GM18868 (cell line): Measurements from ENCODE around the gene RNF217.
"Not testable (repeated sequence)": the region's sequence is repeated elsewhere in the genome, so short reads cannot be mapped to it uniquely, and the experiment has no call there.

Source experiments
- ATAC-seq: cut with Tn5 transposase; IDR thresholded peaks from one replicate; pipeline ENCODE4 v1.9.1; 2021; ENCODE audit warnings: mild to moderate bottlenecking, moderate library complexity; ENCODE audit not compliant: unreplicated experiment

The RNF217 gene

GRCh38 chr6:125013938-125014660, 51.9 kb downstream of the RNF217 start:
- no peak for ATAC-seq

DNA sequence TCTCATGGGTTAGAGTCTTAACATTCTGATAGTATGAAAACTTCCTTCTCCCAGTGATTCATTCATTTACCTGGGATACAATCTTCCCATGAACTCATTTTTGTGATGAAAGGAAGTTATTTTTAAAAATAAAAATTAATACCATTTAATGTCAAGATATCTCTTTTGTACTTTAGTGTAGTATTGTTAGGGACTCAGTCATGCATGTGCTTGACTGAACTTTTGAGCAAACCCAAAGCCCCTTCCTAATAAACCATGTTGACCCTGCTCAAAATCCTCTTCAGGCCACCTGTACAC, 52.4 kb downstream of the RNF217 start:
- ATAC-seq: no peak

GRCh38 chr6:125015152-125015551, 52.9 kb downstream of the RNF217 start:
- no peak for ATAC-seq

DNA sequence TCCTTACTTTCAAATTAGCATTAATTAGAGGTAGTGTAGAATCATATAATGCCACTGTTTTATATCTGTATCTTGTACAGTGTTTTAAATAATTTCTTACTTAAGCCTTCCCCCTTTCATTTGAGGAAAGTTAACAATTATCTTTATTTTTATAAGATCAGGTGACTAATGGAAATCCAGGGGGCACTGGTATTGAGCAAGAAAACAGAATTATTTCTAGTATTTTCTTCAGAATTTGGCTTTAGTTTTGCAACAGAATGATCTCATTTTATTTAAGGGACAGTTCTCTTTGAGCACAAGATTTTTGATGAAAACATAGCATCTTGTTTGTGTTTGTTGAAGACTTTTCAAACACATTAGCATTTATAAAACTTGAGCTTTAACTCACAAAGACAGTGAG, 55.9 kb downstream of the RNF217 start:
- ATAC-seq: no peak

DNA sequence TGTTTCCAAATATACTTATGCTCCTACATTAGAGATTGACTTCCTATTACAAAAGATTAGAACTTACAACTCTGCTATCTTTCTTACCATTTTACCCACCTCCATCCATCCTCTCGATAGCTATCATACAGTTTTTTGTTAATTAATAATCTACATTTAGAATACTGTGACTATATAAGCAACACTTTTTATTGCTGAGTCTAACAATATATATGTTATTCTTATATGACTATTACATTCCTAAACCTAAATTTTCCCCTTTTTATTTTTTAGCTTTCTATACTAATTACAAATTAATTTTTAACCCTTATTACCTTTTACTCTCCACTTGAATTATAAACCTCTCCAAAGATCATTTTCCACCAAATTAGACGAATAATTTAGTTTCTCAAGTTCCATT, 57.0 kb downstream of the RNF217 start:
- ATAC-seq: no peak

GRCh38 chr6:125019918-125020317, 57.7 kb downstream of the RNF217 start:
- no peak for ATAC-seq

GRCh38 chr6:125020385-125020784, 58.1 kb downstream of the RNF217 start:
- no peak for ATAC-seq

DNA sequence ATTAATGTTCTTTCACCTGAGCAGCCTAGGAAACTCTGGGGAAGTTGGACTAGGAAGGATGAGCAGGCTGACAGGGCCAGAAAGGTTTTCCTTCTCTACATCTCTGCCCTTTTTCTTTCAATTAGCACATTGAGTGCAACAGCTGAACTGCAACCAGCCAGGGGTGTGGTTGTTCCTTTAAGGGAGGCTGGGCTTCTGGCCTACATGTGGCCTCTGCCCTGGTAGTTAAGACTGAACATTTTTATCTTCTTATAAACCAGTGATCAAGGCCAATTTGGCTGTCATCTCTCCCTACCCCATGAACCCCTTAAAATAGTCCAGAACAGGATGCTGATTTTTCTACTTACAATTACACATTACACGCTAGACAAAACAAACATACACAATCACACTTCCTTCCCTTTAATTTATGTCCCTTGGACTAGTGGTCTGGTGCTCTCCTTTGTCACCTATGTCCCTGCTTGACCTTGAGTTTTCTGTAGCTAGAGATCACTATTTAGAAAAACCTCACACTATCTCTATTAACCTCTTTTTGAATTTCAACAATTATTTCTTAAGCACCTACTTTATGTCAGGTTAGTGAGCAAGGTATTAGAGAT, 60.3 kb downstream of the RNF217 start:
- no peak for ATAC-seq

GRCh38 chr6:125025164-125025854, 63.1 kb downstream of the RNF217 start:
- ATAC-seq: no peak

GRCh38 chr6:125027287-125027686, 65.0 kb downstream of the RNF217 start:
- no peak for ATAC-seq

DNA sequence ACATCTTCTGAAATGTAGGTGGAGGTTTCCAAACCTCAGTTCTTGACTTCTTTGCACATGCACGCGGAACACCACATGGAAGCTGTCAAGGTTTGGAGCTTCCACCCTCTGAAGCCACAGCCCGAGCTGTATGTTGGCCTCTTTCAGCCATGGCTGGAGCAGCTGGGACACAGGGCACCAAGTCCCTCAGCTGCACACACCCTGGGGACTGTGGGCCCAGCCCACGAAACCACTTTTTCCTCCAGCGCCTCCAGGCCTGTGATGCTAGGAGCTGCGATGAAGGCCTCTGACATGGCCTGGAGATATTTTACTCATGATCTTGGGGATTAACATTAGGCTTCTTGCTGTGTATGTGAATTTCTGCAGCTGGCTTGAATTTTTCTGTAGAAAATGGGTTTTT, 68.7 kb downstream of the RNF217 start:
- ATAC-seq: no peak

DNA sequence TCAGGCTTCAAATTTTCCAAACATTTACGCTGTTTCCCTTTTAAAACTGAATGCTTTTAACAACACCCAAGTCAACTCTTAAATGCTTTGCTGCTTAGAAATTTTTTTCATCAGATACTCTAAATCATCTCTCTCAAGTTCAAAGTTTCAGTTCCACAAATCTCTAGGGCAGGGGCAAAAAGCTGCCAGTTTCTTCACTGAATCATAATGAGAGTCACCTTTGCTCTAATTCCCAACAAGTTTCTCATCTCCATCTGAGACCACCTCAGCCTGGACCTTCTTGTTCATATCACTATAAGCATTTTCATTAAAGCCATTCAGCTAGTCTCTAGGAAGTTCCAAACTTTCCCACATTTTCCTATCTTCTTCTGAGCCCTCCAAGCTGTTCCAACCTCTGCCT, 69.1 kb downstream of the RNF217 start:
- ATAC-seq: no peak

GRCh38 chr6:125034929-125035328, 72.7 kb downstream of the RNF217 start:
- not testable (repeated sequence) for ATAC-seq

- ATAC-seq: not testable (repeated sequence)
These were observed 74.2 kb downstream of the RNF217 start for GRCh38 chr6:125036486-125036885.

DNA sequence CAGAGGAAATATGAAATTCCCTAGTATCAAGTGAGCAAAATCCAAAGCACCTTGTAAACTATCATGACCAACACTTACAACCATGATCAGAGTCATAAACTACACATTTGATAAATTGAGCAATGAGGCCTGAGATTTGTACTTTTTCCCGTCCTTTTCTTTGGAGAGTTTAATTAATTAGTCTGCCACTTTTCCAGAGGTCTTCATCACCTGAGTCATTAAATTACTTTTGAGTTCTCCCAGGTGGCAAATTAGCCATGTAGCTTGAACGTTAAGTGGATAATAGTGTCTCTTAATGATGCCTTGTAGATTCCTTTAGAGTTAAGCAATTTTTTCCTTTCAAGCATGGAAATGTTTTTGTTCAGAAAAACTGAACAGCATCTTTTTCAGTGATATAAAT, 75.6 kb downstream of the RNF217 start:
- ATAC-seq: no peak

- no peak for ATAC-seq
These were observed 76.7 kb downstream of the RNF217 start for GRCh38 chr6:125038925-125039324.

- no peak for ATAC-seq
These were observed 79.7 kb downstream of the RNF217 start for GRCh38 chr6:125041740-125042459.

DNA sequence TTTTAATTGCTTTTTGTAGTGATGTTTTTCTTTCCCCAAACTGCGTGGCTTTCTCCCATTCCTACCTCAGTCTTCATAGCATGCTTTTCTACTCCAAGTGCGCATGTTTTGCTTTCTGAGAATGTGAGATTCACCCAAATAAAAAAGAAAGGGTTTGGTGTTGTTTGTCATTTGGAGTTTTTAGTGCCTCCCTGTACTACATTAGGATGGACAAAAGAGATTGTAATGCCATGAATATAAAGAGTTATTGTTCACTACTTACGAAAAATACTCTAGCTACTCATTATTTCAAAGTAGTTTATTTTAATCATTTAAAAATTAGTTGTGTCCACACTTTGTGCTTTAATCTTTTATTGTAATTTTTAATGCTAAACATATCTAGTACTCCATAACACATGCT, 81.8 kb downstream of the RNF217 start:
- no peak for ATAC-seq

- ATAC-seq: no peak
These were observed 82.4 kb downstream of the RNF217 start for GRCh38 chr6:125044667-125045066.

GRCh38 chr6:125046107-125046925, 84.1 kb downstream of the RNF217 start:
- ATAC-seq: no peak

DNA sequence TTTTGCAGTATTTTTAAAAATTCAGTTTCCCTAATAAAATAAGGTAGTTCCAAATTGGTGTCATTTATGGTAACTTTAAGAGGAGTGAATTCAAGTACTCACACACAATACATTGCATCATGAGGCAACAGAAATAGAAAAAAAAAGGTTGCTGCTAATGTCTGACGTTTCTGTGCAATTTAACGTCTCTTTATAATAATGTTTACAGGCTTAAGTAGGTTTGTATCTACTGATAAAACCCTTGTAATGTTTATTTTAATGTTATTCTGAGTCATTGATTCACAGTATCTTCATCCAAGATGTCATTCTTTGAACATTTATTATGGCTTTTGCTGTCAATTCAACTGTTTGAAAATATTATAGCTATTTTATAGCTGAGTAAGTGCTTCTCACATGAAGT, 86.0 kb downstream of the RNF217 start:
- ATAC-seq: no peak
